H1 (cell line): Measurements from ENCODE around the gene ADCY2. TPM values are rescaled to one million over a fixed set of nuclear protein-coding genes. Genes with fewer than 3 reads are reported as not detected.

Experiments used
- CTCF ChIA-PET: fragments of 300-600 bp; sonication (Branson Sonifier 250); formaldehyde crosslinking; loops from one replicate; lab custom pipeline; 2021; ENCODE audit not compliant: partially characterized antibody; lab: Charles Lee
- POLR2A ChIA-PET: fragments of 300-600 bp; sonication (Branson Sonifier 250); formaldehyde crosslinking; loops from one replicate; lab custom pipeline; 2021; ENCODE audit warnings: inconsistent platforms; ENCODE audit not compliant: partially characterized antibody; lab: Charles Lee
- DNase-seq, 2 experiments: peaks; one replicate each; pipeline versions ENCODE4 v3.0.0 to v3.0.0-alpha.2; 2010 to 2022; ENCODE audit warnings: low spot score in 2 of 2, low read depth in 1 of 2, mixed read lengths in 1 of 2
- FAIRE-seq: peaks from 2 replicates; lab custom pipeline; 2011; peaks lifted over from hg19 to GRCh38; lab: Jason Lieb, UNC
- H2AFZ ChIP-seq: 2 replicates; pipeline ENCODE4 v1.8.1; 2012; ENCODE audit warnings: low read length, inconsistent platforms
- H2AK5ac ChIP-seq: 2 replicates; pipeline ENCODE4 v1.6.1; 2013; ENCODE audit warnings: low read depth, low read length
- H2BK120ac ChIP-seq: replicated peaks from 2 replicates; pipeline ENCODE3; 2013; ENCODE audit warnings: low read depth, low read length, inconsistent platforms
- H2BK12ac ChIP-seq: 2 replicates; pipeline ENCODE4 v1.6.1; 2013; ENCODE audit warnings: low read depth, low read length
- H2BK15ac ChIP-seq: 2 replicates; pipeline ENCODE4 v1.6.1; 2013; ENCODE audit warnings: low read length
- H2BK20ac ChIP-seq: 2 replicates; pipeline ENCODE4 v1.6.1; 2013; ENCODE audit warnings: low read length
- H2BK5ac ChIP-seq: 2 replicates; pipeline ENCODE4 v1.6.1; 2013; ENCODE audit warnings: low read depth, low read length
- H3K14ac ChIP-seq: 2 replicates; pipeline ENCODE4 v1.6.1; 2013; ENCODE audit warnings: inconsistent platforms; ENCODE audit not compliant: insufficient read length
- H3K18ac ChIP-seq: 2 replicates; pipeline ENCODE4 v1.6.1; 2013; ENCODE audit warnings: low read length; ENCODE audit errors: extremely low read depth
- H3K23ac ChIP-seq: 2 replicates; pipeline ENCODE4 v1.6.1; 2013; ENCODE audit warnings: inconsistent platforms; ENCODE audit not compliant: insufficient read length
- H3K23me2 ChIP-seq: 2 replicates; pipeline ENCODE4 v1.6.1; 2013; ENCODE audit warnings: low read depth, low read length
- H3K27ac ChIP-seq: 2 replicates; pipeline ENCODE4 v1.6.1; 2011; ENCODE audit warnings: low read depth, low read length, inconsistent platforms
- H3K27me3 ChIP-seq, 4 experiments: replicated peaks in 1 of 4; 1 replicate in 1 of 4; 2 replicates in 3 of 4; pipeline versions ENCODE4 v1.6.1 to v1.8.1; 2011 to 2013; ENCODE audit warnings: low read length in 3 of 4, mild to moderate bottlenecking in 3 of 4, inconsistent platforms in 2 of 4, mixed read lengths in 2 of 4, moderate library complexity in 1 of 4; ENCODE audit not compliant: control insufficient read depth in 3 of 4, insufficient read depth in 3 of 4; ENCODE audit errors: extremely low read depth in 1 of 4
- H3K36me3 ChIP-seq, 4 experiments: 2 replicates each; pipeline versions ENCODE4 v1.6.1 to v1.8.1; 2011 to 2013; ENCODE audit warnings: mild to moderate bottlenecking in 4 of 4, low read length in 3 of 4, moderate library complexity in 2 of 4, control low read depth in 1 of 4, inconsistent platforms in 1 of 4; ENCODE audit not compliant: insufficient read depth in 4 of 4, control insufficient read depth in 2 of 4
- H3K4ac ChIP-seq: replicated peaks from 2 replicates; pipeline ENCODE3; 2013; ENCODE audit warnings: low read length, low read depth, mixed read lengths, inconsistent platforms; ENCODE audit not compliant: insufficient read length
- H3K4me1 ChIP-seq, 4 experiments: replicated peaks in 1 of 4; 1 replicate in 1 of 4; 2 replicates in 3 of 4; pipeline versions ENCODE4 v1.6.1 to v1.8.1; 2011 to 2013; ENCODE audit warnings: low read length in 3 of 4, inconsistent platforms in 2 of 4, mixed read lengths in 1 of 4; ENCODE audit not compliant: insufficient read depth in 4 of 4, control insufficient read depth in 3 of 4
- H3K4me2 ChIP-seq, 2 experiments: 2 replicates each; pipeline versions ENCODE4 v1.6.1 to v1.8.1; 2011 to 2013; ENCODE audit warnings: low read depth in 2 of 2, low read length in 2 of 2, control low read depth in 1 of 2, inconsistent platforms in 1 of 2, mild to moderate bottlenecking in 1 of 2; ENCODE audit not compliant: insufficient read depth in 1 of 2
- H3K4me3 ChIP-seq, 4 experiments: fragments of 200-600, 300-600 bp in 1 of 4; sonication (generic), shearing (Covaris generic), sonication (Bioruptor Twin) in 1 of 4; 2 replicates each; pipeline versions ENCODE4 v1.5.1 to v1.8.1; 2011 to 2016; ENCODE audit warnings: low read length in 4 of 4, low read depth in 3 of 4, control low read depth in 2 of 4, inconsistent platforms in 2 of 4, mild to moderate bottlenecking in 2 of 4, mixed read lengths in 1 of 4, moderate library complexity in 1 of 4; ENCODE audit not compliant: insufficient read depth in 2 of 4; ENCODE audit errors: extremely low read depth in 1 of 4
- H3K56ac ChIP-seq: replicated peaks from 2 replicates; pipeline ENCODE3; 2013; ENCODE audit warnings: low read depth, mild to moderate bottlenecking, mixed read lengths, low read length, inconsistent platforms; ENCODE audit not compliant: insufficient read length
- H3K79me1 ChIP-seq: 2 replicates; pipeline ENCODE4 v1.6.1; 2013; ENCODE audit warnings: low read depth, low read length, control low read depth
- H3K79me2 ChIP-seq, 2 experiments: 2 replicates each; pipeline versions ENCODE4 v1.6.1 to v1.8.1; 2012 to 2013; ENCODE audit warnings: low read length in 2 of 2, mild to moderate bottlenecking in 2 of 2, inconsistent platforms in 1 of 2; ENCODE audit not compliant: insufficient read depth in 2 of 2, control insufficient read depth in 1 of 2
- H3K9ac ChIP-seq, 4 experiments: replicated peaks in 1 of 4; 1 replicate in 1 of 4; 2 replicates in 3 of 4; pipeline versions ENCODE4 v1.6.1 to v1.8.1; 2011 to 2013; ENCODE audit warnings: low read depth in 3 of 4, low read length in 3 of 4, control low read depth in 2 of 4, mild to moderate bottlenecking in 2 of 4, moderate library complexity in 2 of 4, inconsistent platforms in 1 of 4; ENCODE audit errors: extremely low read depth in 1 of 4
- H3K9me3 ChIP-seq, 2 experiments: 2 replicates each; pipeline versions ENCODE4 v1.6.1 to v1.8.1; 2012 to 2013; ENCODE audit warnings: mild to moderate bottlenecking in 2 of 2, moderate library complexity in 2 of 2, control low read depth in 1 of 2, inconsistent platforms in 1 of 2, low read depth in 1 of 2, low read length in 1 of 2, mixed read lengths in 1 of 2; ENCODE audit not compliant: insufficient read depth in 2 of 2
- H4K20me1 ChIP-seq, 2 experiments: replicated peaks in 1 of 2; 2 replicates each; pipeline versions ENCODE3 to v1.8.1; 2011 to 2013; ENCODE audit warnings: inconsistent platforms in 2 of 2, low read length in 2 of 2, mild to moderate bottlenecking in 1 of 2; ENCODE audit not compliant: insufficient read depth in 2 of 2, control insufficient read depth in 1 of 2
- H4K5ac ChIP-seq: 2 replicates; pipeline ENCODE4 v1.6.1; 2013; ENCODE audit warnings: low read length, low read depth, mixed read lengths, inconsistent platforms; ENCODE audit not compliant: insufficient read length
- H4K8ac ChIP-seq: 2 replicates; pipeline ENCODE4 v1.8.0; 2013; ENCODE audit warnings: mild to moderate bottlenecking, moderate library complexity, low read length, inconsistent platforms; ENCODE audit not compliant: insufficient read depth; ENCODE audit errors: extremely low read depth
- H4K91ac ChIP-seq: replicated peaks from 2 replicates; pipeline ENCODE3; 2013; ENCODE audit warnings: low read length, mixed read lengths, inconsistent platforms; ENCODE audit not compliant: insufficient read length
- BCL11A ChIP-seq, 2 experiments: IDR thresholded peaks; one replicate each; pipeline ENCODE4 v1.6.1; 2011; ENCODE audit warnings: low read depth in 2 of 2, low read length in 2 of 2, mild to moderate bottlenecking in 2 of 2
- NANOG ChIP-seq: IDR thresholded peaks from 2 replicates; pipeline ENCODE4 v1.6.1; 2011; ENCODE audit warnings: low read length, low read depth, mild to moderate bottlenecking, inconsistent platforms; ENCODE audit not compliant: insufficient read depth, poor library complexity, severe bottlenecking
- SIN3A ChIP-seq, 2 experiments: IDR thresholded peaks in 1 of 2; conservative IDR thresholded peaks in 1 of 2; 2 replicates each; pipeline ENCODE4 v1.6.1; 2011 to 2012; ENCODE audit warnings: low read length in 2 of 2, improper control_type of control experiment in 1 of 2, low read depth in 1 of 2, mild to moderate bottlenecking in 1 of 2
- ZNF274 ChIP-seq: IDR thresholded peaks from 2 replicates; pipeline ENCODE4 v1.7.0; 2012; ENCODE audit warnings: low read length, borderline replicate concordance; ENCODE audit errors: extremely low read depth
- WGBS, 2 experiments: shearing (Covaris generic) in 1 of 2; methylation state at CpG; one replicate each; pipeline versions ENCODE4 v1.1.6 to v1.1.7; 2013 to 2015; ENCODE audit warnings: low lambda C conversion rate in 2 of 2, mixed read lengths in 2 of 2, inconsistent platforms in 1 of 2, low coverage in 1 of 2, missing lambda C conversion rate in 1 of 2; ENCODE audit not compliant: insufficient replicate concordance in 2 of 2, insufficient coverage in 1 of 2, insufficient read length in 1 of 2; ENCODE audit errors: extremely low coverage in 1 of 2, missing lambda C conversion rate in 1 of 2; 5-methylcytosine and 5-hydroxymethylcytosine counted together
- polyA plus RNA-seq, 7 experiments: library from polyadenylated mRNA; depleted of rRNA in 3 of 7; stranded (reverse) in 5 of 7; unstranded in 2 of 7; fragments of >200 nt in 5 of 7; fragments of 200-250 nt in 2 of 7; gene quantifications; 1 replicate in 5 of 7; 2 replicates in 1 of 7; 4 replicates in 1 of 7; pipeline versions ENCODE4 v1.2.1 to v1.2.3, GENCODE V29; 2011 to 2013; ENCODE audit warnings: missing spikeins in 2 of 7, mixed read lengths in 2 of 7
- total RNA-seq: library from RNA; stranded (reverse); fragmentation: NEBNext Ultra II Directional; extraction: Animal tissue kit (Norgen Biotek cat#: 25700); gene quantifications from 2 replicates; pipeline ENCODE4 v1.2.1, GENCODE V29; 2021

Gene ADCY2
- total and polyA plus RNA-seq, 2 of the 8 experiments (the other 6 are each of a cell fraction or from before 2014, with no cell fraction given), result 35.8 to 122 TPM

DNA sequence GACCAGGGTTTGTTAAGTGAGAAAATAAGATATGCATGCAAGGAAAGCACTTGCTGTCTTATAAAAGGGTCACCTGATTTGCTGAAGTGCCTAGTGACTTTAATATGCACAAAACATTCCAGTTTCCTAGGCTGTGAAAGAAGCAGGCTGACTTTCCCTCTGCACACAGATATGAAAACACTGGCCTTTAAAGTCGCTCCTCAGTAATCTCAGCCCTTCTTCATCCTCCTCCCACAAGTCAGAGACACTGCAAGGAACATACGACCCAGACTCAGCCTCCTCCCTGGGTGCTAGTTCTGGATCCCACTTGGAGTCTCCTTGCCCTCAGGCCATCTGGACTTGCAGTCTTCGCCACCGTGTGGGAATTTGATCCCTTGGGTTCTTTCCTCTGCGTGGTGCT, 288.9 kb downstream of the ADCY2 start:
- Histone ChIP-seq H3K4ac (no peak overlapping the region), H2AFZ (no peak overlapping the region), H3K79me2 (0 out of 4 replicates have a peak, but pooled peaks cover 0 to 2% of the 10 kb centered on the region in 2 experiments), H3K27ac (no peak overlapping the region), H3K79me1 (peaks cover 3% of the 10 kb centered on the region; the same call in 1 of the 2 replicates), H4K5ac (no peak overlapping the region), H4K91ac (no peak overlapping the region), H4K8ac (no peak overlapping the region), H2BK12ac (no peak overlapping the region), H3K14ac (no peak overlapping the region), H3K4me2 (no peak overlapping the region), H2BK20ac (no peak overlapping the region), H3K23ac (no peak overlapping the region), H2BK120ac (no peak overlapping the region), H3K36me3 (0 out of 8 replicates have a peak, but pooled peaks cover 0 to 2% (median 0%) of the 10 kb centered on the region in 4 experiments), H2BK5ac (no peak overlapping the region), H4K20me1 (peaks cover 0 to 6% of the 10 kb centered on the region in 2 experiments), H2AK5ac (no peak overlapping the region), H3K23me2 (no peaks in the 10 kb centered on the region), H3K9ac (no peak overlapping the region), H3K18ac (no peak overlapping the region), H2BK15ac (no peak overlapping the region), H3K56ac (no peak overlapping the region), H3K27me3 (no peaks in the 10 kb centered on the region), H3K4me1 (no peaks in the 10 kb centered on the region; a peak in 1 of 7 replicates), H3K4me3 (no peak overlapping the region), H3K9me3 (no peaks in the 10 kb centered on the region)
- WGBS, 2 experiments, result 83% methylated on average over 5 of the region's 5 CpGs; no CpG with 5 or more reads in 1 of the 2 experiments
- CTCF ChIA-PET, result interaction anchor here (1.5 to 8.7 kb wide), 3 partner anchors 16 to 69 kb away, joined by 3 to 84 read pairs (median 3); no protein-coding TSS in a partner anchor
- FAIRE-seq, result no peak
- POLR2A ChIA-PET, result no interaction called here
- no peak for DNase-seq
- TF ChIP-seq BCL11A (IDR thresholded peaks at IDR 0.05; ENCODE audit: low read depth in 2 of 2, low read length in 2 of 2), result no peak
- TF ChIP-seq NANOG, result no peak
- no peak for TF ChIP-seq ZNF274
- no peak for TF ChIP-seq SIN3A (conservative IDR thresholded peaks at IDR 0.05 in 1 of 2, IDR thresholded peaks at IDR 0.05 in 1 of 2; ENCODE audit: low read depth in 1 of 2, low read length in 2 of 2)
